Measurements from ENCODE around the gene NPHP4. TPM values are rescaled to one million over a fixed set of nuclear protein-coding genes. Genes with fewer than 3 reads are reported as not detected.
"Not testable (repeated sequence)": the region's sequence is repeated elsewhere in the genome, so short reads cannot be mapped to it uniquely, and the experiment has no call there.

NPHP4 gene
- total RNA-seq, 6 experiments from 2014 or later = 5.0 to 6.8 (median 6.0) TPM

- TF ChIP-seq CTCF (IDR thresholded peaks at IDR 0.05) = no peak
- Mint-ChIP-seq H3K4me3 (no peak overlapping the region), H3K27me3 (ENCODE audit: insufficient read depth) (0 out of 2 replicates have a peak, but pooled peaks cover 1% of the 10 kb centered on the region), H3K9me3 (no peaks in the 10 kb centered on the region), H3K4me1 (ENCODE audit: low read depth) (no peaks in the 10 kb centered on the region), H3K36me3 (ENCODE audit: low read depth) (no peaks in the 10 kb centered on the region; the same call in 1 of the 2 replicates), H3K27ac (no peak overlapping the region)
- no peak for DNase-seq
These were observed 65.4 kb downstream of the NPHP4 start for GRCh38 chr1:5926686-5927435.

- H3K4me3 Mint-ChIP-seq; DNase-seq; H3K27ac Mint-ChIP-seq; H3K4me1 Mint-ChIP-seq (ENCODE audit: low read depth); H3K27me3 Mint-ChIP-seq (ENCODE audit: insufficient read depth); H3K36me3 Mint-ChIP-seq (ENCODE audit: low read depth); H3K9me3 Mint-ChIP-seq: not testable (repeated sequence)
These were observed 69.4 kb downstream of the NPHP4 start for GRCh38 chr1:5922700-5923330.

- Mint-ChIP-seq H3K4me1 (ENCODE audit: low read depth) (no peaks in the 10 kb centered on the region), H3K4me3 (no peak overlapping the region), H3K27me3 (ENCODE audit: insufficient read depth) (no peaks in the 10 kb centered on the region; the same call in 1 of the 2 replicates), H3K9me3 (no peaks in the 10 kb centered on the region), H3K27ac (no peak overlapping the region), H3K36me3 (ENCODE audit: low read depth) (no peaks in the 10 kb centered on the region; the same call in 1 of the 2 replicates)
- TF ChIP-seq CTCF (IDR thresholded peaks at IDR 0.05) = no peak
- DNase-seq = no peak
These were observed 70.6 kb downstream of the NPHP4 start for GRCh38 chr1:5921671-5922070.

GRCh38 chr1:5921129-5921528, 71.1 kb downstream of the NPHP4 start:
- H3K27ac Mint-ChIP-seq = no peak overlapping the region
- TF ChIP-seq CTCF (IDR thresholded peaks at IDR 0.05) = no peak
- no peaks in the 10 kb centered on the region for H3K9me3 Mint-ChIP-seq
- no peak for DNase-seq
- H3K4me3 Mint-ChIP-seq = no peak overlapping the region
- H3K27me3 Mint-ChIP-seq (ENCODE audit: insufficient read depth) = no peaks in the 10 kb centered on the region; the same call in 1 of the 2 replicates
- peaks cover under 1% of the 10 kb centered on the region for H3K4me1 Mint-ChIP-seq (ENCODE audit: low read depth)
- H3K36me3 Mint-ChIP-seq (ENCODE audit: low read depth) = no peaks in the 10 kb centered on the region

GRCh38 chr1:5920201-5920600, 72.0 kb downstream of the NPHP4 start:
- H3K9me3 Mint-ChIP-seq = no peaks in the 10 kb centered on the region
- no peak overlapping the region for H3K4me3 Mint-ChIP-seq
- peaks cover 6% of the 10 kb centered on the region for H3K4me1 Mint-ChIP-seq (ENCODE audit: low read depth)
- no peaks in the 10 kb centered on the region for H3K36me3 Mint-ChIP-seq (ENCODE audit: low read depth)
- TF ChIP-seq CTCF (IDR thresholded peaks at IDR 0.05) = no peak
- H3K27me3 Mint-ChIP-seq (ENCODE audit: insufficient read depth) = no peaks in the 10 kb centered on the region; the same call in 1 of the 2 replicates
- DNase-seq = no peak
- no peak overlapping the region for H3K27ac Mint-ChIP-seq

GRCh38 chr1:5918275-5918649, 74.0 kb downstream of the NPHP4 start:
- Mint-ChIP-seq H3K36me3 (ENCODE audit: low read depth) (no peaks in the 10 kb centered on the region), H3K27ac (no peak overlapping the region), H3K4me3 (no peak overlapping the region), H3K27me3 (ENCODE audit: insufficient read depth) (no peaks in the 10 kb centered on the region; the same call in none of the 2 replicates), H3K4me1 (ENCODE audit: low read depth) (peaks cover 11% of the 10 kb centered on the region), H3K9me3 (no peaks in the 10 kb centered on the region)
- TF ChIP-seq CTCF (IDR thresholded peaks at IDR 0.05) = no peak
- DNase-seq = no peak
